Endothelial cell of umbilical vein (primary cell): ENCODE measurements around the gene FGF12.

ENCODE experiments used
- CTCF ChIP-seq, 2 donors: IDR thresholded peaks; 1 replicate in 1 of 2; 2 replicates in 1 of 2; pipeline ENCODE4 v1.5.1; 2011; ENCODE audit warnings: low read length in 2 of 2, mild to moderate bottlenecking in 2 of 2, moderate library complexity in 2 of 2, control low read depth in 1 of 2, inconsistent platforms in 1 of 2, low read depth in 1 of 2; ENCODE audit not compliant: insufficient read depth in 1 of 2; ENCODE audit errors: extremely low read depth in 1 of 2
- EZH2 ChIP-seq: IDR thresholded peaks from 2 replicates; pipeline ENCODE4 v1.6.1; 2012; ENCODE audit warnings: borderline replicate concordance, low read depth, mild to moderate bottlenecking, moderate library complexity, low read length, inconsistent platforms; ENCODE audit not compliant: severe bottlenecking
- FOS ChIP-seq: IDR thresholded peaks from 2 replicates; pipeline ENCODE4 v1.6.1; 2011; ENCODE audit warnings: mild to moderate bottlenecking, low read length, moderate library complexity, borderline replicate concordance; ENCODE audit not compliant: insufficient read depth
- MYC ChIP-seq: IDR thresholded peaks from one replicate; pipeline ENCODE4 v1.6.1; 2011; ENCODE audit warnings: mild to moderate bottlenecking, low read depth, low read length
- POLR2A ChIP-seq: IDR thresholded peaks from 2 replicates; pipeline ENCODE4 v1.6.1; 2012; ENCODE audit warnings: low read depth, mild to moderate bottlenecking, control low read depth, low read length
- POLR2AphosphoS5 ChIP-seq: IDR thresholded peaks from 2 replicates; pipeline ENCODE4 v1.6.1; 2012; ENCODE audit warnings: low read depth, mild to moderate bottlenecking, control low read depth, low read length, moderate library complexity; ENCODE audit not compliant: insufficient read depth

- peak in 1 of 2 donors; percentile 34 for TF ChIP-seq CTCF (IDR thresholded peaks at IDR 0.05; ENCODE audit: extremely low read depth in 1 of 2, insufficient read depth in 1 of 2, low read depth in 1 of 2, low read length in 2 of 2)
- no peak for TF ChIP-seq MYC
- TF ChIP-seq POLR2AphosphoS5: no peak
- TF ChIP-seq EZH2: no peak
- no peak for TF ChIP-seq POLR2A
- no peak for TF ChIP-seq FOS
These were observed 489.2 kb downstream of the FGF12 start for GRCh38 chr3:192237992-192238608.
